Adrenal gland (tissue), 5 donors: ENCODE results near the gene DNAH17.

Source experiments
- CTCF ChIP-seq, 6 experiments: fragments of 450-650 bp in 4 of 6; fragments of 200-600 bp in 2 of 6; sonication (generic) in 1 of 6; IDR thresholded peaks; 1 replicate in 5 of 6; 2 replicates in 1 of 6; pipeline versions ENCODE4 v1.5.1 to v1.8.0; 2016 to 2021; ENCODE audit warnings: antibody characterized with exemption in 6 of 6, mild to moderate bottlenecking in 2 of 6, moderate library complexity in 1 of 6
- POLR2A ChIP-seq, 2 donors: fragments of 450-650 bp; IDR thresholded peaks; one replicate each; pipeline ENCODE4 v1.6.1; 2017; ENCODE audit warnings: antibody characterized with exemption in 2 of 2, mild to moderate bottlenecking in 2 of 2, moderate library complexity in 1 of 2
- donor health status: DM: no; HTN: no; CAD: no.

- TF ChIP-seq CTCF (IDR thresholded peaks at IDR 0.05) (no peak), POLR2A (IDR thresholded peaks at IDR 0.05) (no peak)
Observed at GRCh38 chr17:78558181-78558850, 18.9 kb downstream of the DNAH17 start.
